Panc1 (cell line): ENCODE measurements around the gene KRTAP1-3.
"Not testable (repeated sequence)": the region's sequence is repeated elsewhere in the genome, so short reads cannot be mapped to it uniquely, and the experiment has no call there.

Experiments used
- CTCF ChIP-seq: fragments of 450-650 bp; IDR thresholded peaks from 2 replicates; pipeline ENCODE4 v1.5.1; 2017; ENCODE audit warnings: mild to moderate bottlenecking
- POLR2AphosphoS5 ChIP-seq: IDR thresholded peaks from 2 replicates; pipeline ENCODE4 v1.6.1; 2012; ENCODE audit warnings: mild to moderate bottlenecking, low read depth, low read length, moderate library complexity
- SIN3A ChIP-seq: IDR thresholded peaks from 2 replicates; pipeline ENCODE4 v1.6.1; 2012; ENCODE audit warnings: low read depth, mild to moderate bottlenecking, low read length, moderate library complexity, borderline replicate concordance; ENCODE audit not compliant: insufficient read depth

- not testable (repeated sequence) for TF ChIP-seq CTCF, SIN3A, POLR2AphosphoS5
Measured at GRCh38 chr17:41084100-41084856, 49.6 kb upstream of the KRTAP1-3 start, which contains the start of gene KRTAP4-7.
